CD14-positive monocyte (primary cell): Measurements from ENCODE around the gene CSF1R. TPM values are rescaled to one million over a fixed set of nuclear protein-coding genes. Genes with fewer than 3 reads are reported as not detected.
"Not testable (repeated sequence)": the region's sequence is repeated elsewhere in the genome, so short reads cannot be mapped to it uniquely, and the experiment has no call there.

Source experiments
- DNase-seq, 3 donors: peaks; one replicate each; pipeline ENCODE4 v3.0.0-alpha.2; 2011 to 2022
- H2AFZ ChIP-seq: 2 replicates; pipeline ENCODE4 v1.6.0; 2012; ENCODE audit warnings: mild to moderate bottlenecking, low read depth, low read length, inconsistent platforms; ENCODE audit not compliant: insufficient read depth, poor library complexity, severe bottlenecking
- H3K27ac ChIP-seq, 2 donors: 1 replicate in 1 of 2; 2 replicates in 1 of 2; pipeline ENCODE4 v1.5.1; 2012 to 2013; ENCODE audit warnings: low read length in 2 of 2, control low read depth in 1 of 2, inconsistent platforms in 1 of 2, low read depth in 1 of 2, mild to moderate bottlenecking in 1 of 2
- H3K27me3 ChIP-seq, 2 donors: one replicate each; pipeline versions ENCODE4 v1.6.0 to v1.6.1; 2011 to 2013; ENCODE audit warnings: low read length in 2 of 2; ENCODE audit not compliant: control insufficient read depth in 2 of 2, insufficient read depth in 2 of 2
- H3K36me3 ChIP-seq, 2 donors: replicated peaks in 1 of 2; 1 replicate in 1 of 2; 2 replicates in 1 of 2; pipeline versions ENCODE4 v1.5.1 to v1.6.1; 2012 to 2013; ENCODE audit warnings: low read length in 2 of 2, control low read depth in 1 of 2, inconsistent platforms in 1 of 2, mild to moderate bottlenecking in 1 of 2; ENCODE audit not compliant: insufficient read depth in 2 of 2, control insufficient read depth in 1 of 2
- H3K4me1 ChIP-seq, 2 donors: 1 replicate in 1 of 2; 2 replicates in 1 of 2; pipeline versions ENCODE4 v1.5.1 to v1.6.1; 2012 to 2013; ENCODE audit warnings: low read length in 2 of 2, control low read depth in 1 of 2, inconsistent platforms in 1 of 2, mild to moderate bottlenecking in 1 of 2, moderate library complexity in 1 of 2; ENCODE audit not compliant: insufficient read depth in 2 of 2, control insufficient read depth in 1 of 2
- H3K4me2 ChIP-seq: replicated peaks from 2 replicates; pipeline ENCODE3; 2012; ENCODE audit warnings: low read length, moderate library complexity, mild to moderate bottlenecking; ENCODE audit not compliant: poor library complexity, severe bottlenecking; ENCODE audit errors: extremely low read depth
- H3K4me3 ChIP-seq, 3 experiments: fragments of 200-600 bp in 1 of 3; sonication (generic) in 1 of 3; replicated peaks in 1 of 3; 1 replicate in 2 of 3; 2 replicates in 1 of 3; pipeline ENCODE4 v1.5.1; 2011 to 2013; ENCODE audit warnings: low read length in 3 of 3, mild to moderate bottlenecking in 3 of 3, control low read depth in 2 of 3, low read depth in 2 of 3, inconsistent platforms in 1 of 3, moderate library complexity in 1 of 3
- H3K79me2 ChIP-seq: 2 replicates; pipeline ENCODE4 v1.6.0; 2012; ENCODE audit warnings: mild to moderate bottlenecking, control low read depth, inconsistent platforms, low read length, moderate library complexity; ENCODE audit not compliant: insufficient read depth
- H3K9ac ChIP-seq: 2 replicates; pipeline ENCODE4 v1.6.0; 2017; ENCODE audit warnings: low read length, mild to moderate bottlenecking; ENCODE audit not compliant: insufficient read depth, poor library complexity, severe bottlenecking
- H3K9me3 ChIP-seq, 2 donors: replicated peaks in 1 of 2; 1 replicate in 1 of 2; 2 replicates in 1 of 2; pipeline versions ENCODE4 v1.5.1 to v1.6.1; 2012 to 2013; ENCODE audit warnings: low read length in 2 of 2, control low read depth in 1 of 2; ENCODE audit not compliant: control insufficient read depth in 1 of 2, insufficient read depth in 1 of 2
- H4K20me1 ChIP-seq: 2 replicates; pipeline ENCODE4 v1.6.0; 2012; ENCODE audit warnings: mild to moderate bottlenecking, low read length, control low read depth, moderate library complexity; ENCODE audit not compliant: insufficient read depth
- H3K27ac Mint-ChIP-seq, 7 donors: one replicate each; pipeline ENCODE4 v1.8.0; 2020; ENCODE audit warnings: mild to moderate bottlenecking in 7 of 7, mixed read lengths in 7 of 7, moderate library complexity in 6 of 7, inconsistent platforms in 2 of 7
- H3K27me3 Mint-ChIP-seq, 3 donors: one replicate each; pipeline ENCODE4 v1.8.0; 2021 to 2022; ENCODE audit warnings: low read depth in 3 of 3, mild to moderate bottlenecking in 3 of 3, mixed read lengths in 3 of 3, moderate library complexity in 3 of 3, inconsistent platforms in 1 of 3
- H3K36me3 Mint-ChIP-seq, 2 donors: one replicate each; pipeline ENCODE4 v1.8.0; 2020; ENCODE audit warnings: mixed read lengths in 2 of 2, inconsistent platforms in 1 of 2, mild to moderate bottlenecking in 1 of 2
- H3K4me1 Mint-ChIP-seq: one replicate; pipeline ENCODE4 v1.8.0; 2020; ENCODE audit warnings: mild to moderate bottlenecking, mixed read lengths
- H3K4me3 Mint-ChIP-seq, 2 donors: one replicate each; pipeline ENCODE4 v1.8.0; 2020; ENCODE audit warnings: mild to moderate bottlenecking in 2 of 2, mixed read lengths in 2 of 2, moderate library complexity in 1 of 2
- H3K9me3 Mint-ChIP-seq, 7 donors: one replicate each; pipeline ENCODE4 v1.8.0; 2020 to 2022; ENCODE audit warnings: mixed read lengths in 7 of 7, mild to moderate bottlenecking in 6 of 7, moderate library complexity in 6 of 7, inconsistent platforms in 2 of 7
- WGBS: methylation state at CpG from one replicate; pipeline ENCODE4 v1.1.5; 2013; ENCODE audit warnings: missing lambda C conversion rate; ENCODE audit not compliant: insufficient coverage; 5-methylcytosine and 5-hydroxymethylcytosine counted together
- intact Hi-C, 2 donors: fragments of 100-400 bp; cut with micrococcal nuclease; formaldehyde crosslinking; loops; one replicate each; pipeline versions ENCODE4 v1.15.0 to v1.15.1; 2023
- polyA plus RNA-seq, 3 donors: library from polyadenylated mRNA; depleted of rRNA in 1 of 3; unstranded in 2 of 3; stranded (reverse) in 1 of 3; fragments of 300-500 nt in 2 of 3; fragments of >200 nt in 1 of 3; fragmentation: Illumina TruSeq in 2 of 3; gene quantifications; 1 replicate in 2 of 3; 2 replicates in 1 of 3; pipeline ENCODE4 v1.2.3, GENCODE V29; 2012 to 2021
- TF ChIP-seq, protein P1 (sequence below): fragments of 200-600 bp; IDR thresholded peaks from one replicate; pipeline ENCODE4 v1.8.0; 2022; ENCODE audit warnings: antibody characterized with exemption, mild to moderate bottlenecking

Gene CSF1R
- polyA plus RNA-seq, 3 donors, result 180 to 332 (median 242) TPM

DNA sequence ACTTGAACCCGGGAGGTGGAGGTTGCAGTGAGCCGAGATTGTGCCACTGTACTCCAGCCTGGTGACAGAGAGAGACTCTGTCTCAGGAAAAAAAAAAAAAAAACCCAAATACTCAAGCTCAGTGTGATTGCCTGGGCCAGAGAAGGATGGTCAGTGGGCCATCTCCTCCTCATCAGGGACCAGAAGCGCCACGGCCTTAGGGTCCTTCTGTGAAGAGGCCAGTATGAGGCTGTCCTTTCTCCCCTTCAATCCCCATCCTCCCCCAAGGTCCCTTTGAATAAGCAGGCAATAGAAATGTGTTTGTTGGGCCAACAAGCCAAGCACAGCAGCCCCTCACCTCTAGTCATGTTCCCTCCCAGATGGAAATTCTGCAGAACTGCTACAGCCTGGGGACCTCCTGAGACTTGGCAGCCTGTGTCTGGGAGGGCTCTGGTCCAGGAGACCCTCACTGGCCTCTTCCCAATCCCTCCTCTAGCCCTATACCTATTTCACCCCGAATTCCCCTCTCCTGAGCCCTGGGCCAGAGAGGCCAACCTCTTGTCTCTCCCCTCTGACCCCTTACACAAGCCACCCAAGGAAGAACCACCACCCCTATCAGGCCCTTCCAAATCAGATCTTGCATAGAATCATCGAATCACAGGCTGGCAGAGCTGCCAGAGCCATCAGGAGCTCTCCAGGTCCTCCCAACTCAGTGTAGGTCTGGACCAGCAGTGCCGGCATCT lies 1.0 kb downstream of the CSF1R start:
- peak overlapping the region; percentile 61 to 87 (median 81) for H3K4me3 ChIP-seq
- H3K27ac ChIP-seq, result peak overlapping the region; percentile 51 to 83
- peaks cover 11% of the 10 kb centered on the region in 2 donors for H3K36me3 ChIP-seq
- Mint-ChIP-seq H3K27ac (peak overlapping the region; percentile 78 to 95 (median 92)), H3K4me1 (peaks cover 83% of the 10 kb centered on the region), H3K36me3 (peaks cover 16 to 22% of the 10 kb centered on the region in 2 donors), H3K4me3 (peak overlapping the region; percentile 96 to 98), H3K27me3 (peaks cover 0 to 5% (median 0%) of the 10 kb centered on the region in 3 donors), H3K9me3 (peaks cover 0 to 2% (median 0%) of the 10 kb centered on the region in 7 donors)
- H3K4me1 ChIP-seq, result peaks cover 67 to 82% of the 10 kb centered on the region in 2 donors
- peak overlapping the region; percentile 88 for H3K4me2 ChIP-seq
- peaks cover 51% of the 10 kb centered on the region for H4K20me1 ChIP-seq
- H3K9me3 ChIP-seq, result no peaks in the 10 kb centered on the region
- peak overlapping the region; percentile 72 for H3K9ac ChIP-seq
- H2AFZ ChIP-seq, result no peak overlapping the region
- TF ChIP-seq, protein P1, sequence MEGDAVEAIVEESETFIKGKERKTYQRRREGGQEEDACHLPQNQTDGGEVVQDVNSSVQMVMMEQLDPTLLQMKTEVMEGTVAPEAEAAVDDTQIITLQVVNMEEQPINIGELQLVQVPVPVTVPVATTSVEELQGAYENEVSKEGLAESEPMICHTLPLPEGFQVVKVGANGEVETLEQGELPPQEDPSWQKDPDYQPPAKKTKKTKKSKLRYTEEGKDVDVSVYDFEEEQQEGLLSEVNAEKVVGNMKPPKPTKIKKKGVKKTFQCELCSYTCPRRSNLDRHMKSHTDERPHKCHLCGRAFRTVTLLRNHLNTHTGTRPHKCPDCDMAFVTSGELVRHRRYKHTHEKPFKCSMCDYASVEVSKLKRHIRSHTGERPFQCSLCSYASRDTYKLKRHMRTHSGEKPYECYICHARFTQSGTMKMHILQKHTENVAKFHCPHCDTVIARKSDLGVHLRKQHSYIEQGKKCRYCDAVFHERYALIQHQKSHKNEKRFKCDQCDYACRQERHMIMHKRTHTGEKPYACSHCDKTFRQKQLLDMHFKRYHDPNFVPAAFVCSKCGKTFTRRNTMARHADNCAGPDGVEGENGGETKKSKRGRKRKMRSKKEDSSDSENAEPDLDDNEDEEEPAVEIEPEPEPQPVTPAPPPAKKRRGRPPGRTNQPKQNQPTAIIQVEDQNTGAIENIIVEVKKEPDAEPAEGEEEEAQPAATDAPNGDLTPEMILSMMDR, result no peak
- WGBS, result 60% methylated on average over 2 of the region's 7 CpGs
- H3K27me3 ChIP-seq, result no peaks in the 10 kb centered on the region
- peaks cover 75% of the 10 kb centered on the region for H3K79me2 ChIP-seq
- intact Hi-C loops, result loop anchor here (5.0 kb wide), 1 partner anchor 37 kb away; no protein-coding TSS in a partner anchor
- no peak for DNase-seq

DNA sequence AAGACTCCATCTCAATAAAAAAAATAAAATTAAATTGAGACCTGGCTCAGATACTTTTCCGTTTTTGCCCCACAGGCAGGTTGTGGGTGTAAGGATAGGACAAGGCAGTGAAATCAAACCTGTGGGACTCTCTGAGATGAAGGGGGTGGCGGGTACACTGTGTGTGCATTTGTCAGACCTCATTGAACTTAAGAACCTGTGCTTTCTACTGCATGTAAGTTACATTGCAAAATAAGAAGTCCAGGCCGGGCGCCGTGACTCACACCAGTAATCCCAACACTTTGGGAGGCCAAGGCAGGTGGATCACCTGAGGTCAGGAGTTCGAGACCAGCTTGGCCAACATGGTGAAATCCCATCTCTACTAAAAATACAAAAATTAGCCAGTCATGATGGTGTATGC lies 1.6 kb downstream of the CSF1R start:
- Mint-ChIP-seq H3K27ac (peak overlapping the region; percentile 78 to 95 (median 92)), H3K36me3 (peaks cover 22 to 28% of the 10 kb centered on the region in 2 donors), H3K4me3 (peak overlapping the region; percentile 96 to 98), H3K4me1 (peaks cover 85% of the 10 kb centered on the region)
- H3K9me3 ChIP-seq, H3K27me3 Mint-ChIP-seq, H3K9me3 Mint-ChIP-seq, H3K27me3 ChIP-seq, H2AFZ ChIP-seq: not testable (repeated sequence)
- Histone ChIP-seq H4K20me1 (peaks cover 57% of the 10 kb centered on the region), H3K4me3 (peak overlapping the region; percentile 61 to 87 (median 81)), H3K27ac (peak overlapping the region; percentile 51 to 83), H3K9ac (peak overlapping the region; percentile 72), H3K36me3 (peaks cover 17% of the 10 kb centered on the region in 2 donors), H3K4me1 (peaks cover 67 to 82% of the 10 kb centered on the region in 2 donors), H3K79me2 (peaks cover 81% of the 10 kb centered on the region), H3K4me2 (peak overlapping the region; percentile 88)
- peak in 2 of 3 donors; percentile 29 to 52 for DNase-seq
- intact Hi-C loops, result loop anchor here (5.0 kb wide), 1 partner anchor 38 kb away; no protein-coding TSS in a partner anchor
- 89% methylated on average over 1 of the region's 6 CpGs for WGBS
